Measurements from ENCODE around the gene MARK3. TPM values are rescaled to one million over a fixed set of nuclear protein-coding genes. Genes with fewer than 3 reads are reported as not detected.

Gene MARK3
- total RNA-seq, 4 donors from 2014 or later: 109 to 143 (median 125) TPM

GRCh38 chr14:103408491-103409155, 23.4 kb downstream of the MARK3 start:
- Histone ChIP-seq H3K36me3 (peaks cover 0 to 66% (median 9%) of the 10 kb centered on the region in 3 donors), H3K4me3 (no peak overlapping the region), H3K27me3 (no peaks in the 10 kb centered on the region), H3K4me1 (peaks cover 0 to 29% (median 16%) of the 10 kb centered on the region in 4 donors), H3K27ac (peak overlapping the region in 1 of 4 donors; percentile 33), H3K9me3 (no peaks in the 10 kb centered on the region)
- DNase-seq (ENCODE audit: low spot score in 2 of 2): no peak
- no peak for TF ChIP-seq CTCF (IDR thresholded peaks at IDR 0.05)
- no peak for TF ChIP-seq EP300 (IDR thresholded peaks at IDR 0.05)
- no peak for TF ChIP-seq POLR2A (IDR thresholded peaks at IDR 0.05)
- 60 to 67% methylated on average over 7 of the region's 7 CpGs for WGBS, 2 donors

GRCh38 chr14:103416916-103417315, 31.7 kb downstream of the MARK3 start:
- Histone ChIP-seq H3K9me3 (no peaks in the 10 kb centered on the region), H3K27me3 (no peaks in the 10 kb centered on the region), H3K4me3 (no peak overlapping the region), H3K27ac (no peak overlapping the region), H3K36me3 (peaks cover 0 to 25% (median 0%) of the 10 kb centered on the region in 3 donors), H3K4me1 (peaks cover 0 to 21% (median 13%) of the 10 kb centered on the region in 4 donors)
- TF ChIP-seq CTCF (IDR thresholded peaks at IDR 0.05) (no peak), POLR2A (IDR thresholded peaks at IDR 0.05) (no peak), EP300 (IDR thresholded peaks at IDR 0.05) (no peak)
- no peak for DNase-seq (ENCODE audit: low spot score in 2 of 2)
- 61 to 76% methylated on average over 2 of the region's 2 CpGs for WGBS, 2 donors

GRCh38 chr14:103418481-103418818, 33.2 kb downstream of the MARK3 start:
- DNase-seq (ENCODE audit: low spot score in 2 of 2): no peak
- peaks cover 0 to 34% (median 15%) of the 10 kb centered on the region in 4 donors for H3K4me1 ChIP-seq
- no peak overlapping the region for H3K27ac ChIP-seq
- H3K36me3 ChIP-seq: peaks cover 0 to 12% (median 0%) of the 10 kb centered on the region in 3 donors
- H3K27me3 ChIP-seq: no peaks in the 10 kb centered on the region
- TF ChIP-seq CTCF (IDR thresholded peaks at IDR 0.05): no peak
- TF ChIP-seq EP300 (IDR thresholded peaks at IDR 0.05): peak in 1 of 2 donors; percentile 14
- no peak for TF ChIP-seq POLR2A (IDR thresholded peaks at IDR 0.05)
- no peaks in the 10 kb centered on the region for H3K9me3 ChIP-seq
- H3K4me3 ChIP-seq: no peak overlapping the region
- WGBS, 2 donors: 53 to 65% methylated on average over 3 of the region's 3 CpGs

GRCh38 chr14:103421556-103421955, 36.3 kb downstream of the MARK3 start:
- TF ChIP-seq CTCF (IDR thresholded peaks at IDR 0.05): no peak
- TF ChIP-seq POLR2A (IDR thresholded peaks at IDR 0.05): no peak
- no peak for TF ChIP-seq EP300 (IDR thresholded peaks at IDR 0.05)
- Histone ChIP-seq H3K4me1 (peaks cover 0 to 41% (median 17%) of the 10 kb centered on the region in 4 donors), H3K9me3 (no peaks in the 10 kb centered on the region), H3K36me3 (no peaks in the 10 kb centered on the region), H3K27me3 (no peaks in the 10 kb centered on the region), H3K27ac (no peak overlapping the region), H3K4me3 (no peak overlapping the region)
- no peak for DNase-seq (ENCODE audit: low spot score in 2 of 2)
- WGBS, 2 donors: 86 to 92% methylated on average over 3 of the region's 3 CpGs

- no peak overlapping the region for H3K4me3 ChIP-seq
- no peaks in the 10 kb centered on the region for H3K27me3 ChIP-seq
- H3K36me3 ChIP-seq: no peaks in the 10 kb centered on the region
- DNase-seq (ENCODE audit: low spot score in 2 of 2): no peak
- no peaks in the 10 kb centered on the region for H3K9me3 ChIP-seq
- TF ChIP-seq EP300 (IDR thresholded peaks at IDR 0.05) (no peak), POLR2A (IDR thresholded peaks at IDR 0.05) (no peak), CTCF (IDR thresholded peaks at IDR 0.05) (no peak)
- peak overlapping the region in 2 of 4 donors; percentile 14 to 30 for H3K27ac ChIP-seq
- WGBS, 2 donors: 61 to 62% methylated on average over 1 of the region's 1 CpG
- H3K4me1 ChIP-seq: peaks cover 0 to 39% (median 10%) of the 10 kb centered on the region in 4 donors
Measured at GRCh38 chr14:103423050-103423461, 37.8 kb downstream of the MARK3 start.
